LNCAP (cell line): Measurements from ENCODE around the gene GPI.

Experiments used
- CTCF ChIP-seq: fragments of 450-650 bp; IDR thresholded peaks from 2 replicates; pipeline ENCODE4 v1.5.1; 2017; ENCODE audit warnings: mild to moderate bottlenecking

Gene GPI

GRCh38 chr19:34357431-34357830 is 7.6 kb upstream of the GPI start:
- TF ChIP-seq CTCF, result no peak

GRCh38 chr19:34359140-34359953 is 5.6 kb upstream of the GPI start:
- peak; percentile 73 for TF ChIP-seq CTCF

GRCh38 chr19:34359954-34360315 is 5.1 kb upstream of the GPI start:
- no peak for TF ChIP-seq CTCF

GRCh38 chr19:34360354-34360909 is 4.6 kb upstream of the GPI start:
- no peak for TF ChIP-seq CTCF

- no peak for TF ChIP-seq CTCF
Measured at GRCh38 chr19:34362679-34363069, 2.3 kb upstream of the GPI start.

DNA sequence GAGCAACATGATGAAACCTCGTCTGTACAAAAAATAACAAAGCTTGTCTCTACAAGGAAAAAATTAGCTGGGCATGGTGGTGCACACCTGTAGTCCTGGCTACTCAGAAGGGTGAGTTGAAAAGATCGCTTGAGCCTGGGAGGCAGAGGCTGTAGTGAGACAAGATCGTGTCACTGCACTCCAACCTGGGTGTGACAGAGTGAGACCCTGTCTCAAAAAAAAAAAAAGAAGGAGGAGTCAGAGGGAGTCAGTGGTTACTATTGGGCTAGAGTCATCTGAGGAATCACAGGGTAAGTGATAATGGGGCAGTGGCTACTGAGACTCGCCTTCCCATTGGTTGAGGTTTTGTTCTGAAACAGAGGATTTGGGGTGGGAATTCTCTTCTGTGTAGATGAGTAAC is 1.9 kb upstream of the GPI start:
- no peak for TF ChIP-seq CTCF

- TF ChIP-seq CTCF, result no peak
Measured at GRCh38 chr19:34363930-34364329, 1.1 kb upstream of the GPI start.

DNA sequence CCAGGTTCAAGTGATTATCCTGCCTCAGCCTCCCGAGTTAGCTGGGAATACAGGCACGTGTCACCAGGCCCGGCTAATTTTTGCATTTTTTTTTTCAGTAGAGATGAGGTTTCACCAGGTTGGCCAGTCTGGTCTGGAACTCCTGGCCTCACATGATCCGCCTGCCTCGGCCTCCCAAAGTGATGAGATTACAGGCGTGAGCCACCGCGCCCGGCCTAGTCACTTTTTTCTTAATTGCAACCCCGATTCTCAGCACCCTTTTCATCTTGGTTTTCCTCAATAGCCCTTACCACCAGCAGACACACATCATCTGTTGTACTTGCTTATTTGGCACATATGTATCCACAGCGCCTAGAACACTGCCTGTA is 550 bp upstream of the GPI start:
- TF ChIP-seq CTCF, result no peak
